Ammon's horn (tissue), 1 donor: ENCODE measurements around the gene SIRT5.
A peak's percentile ranks its signal among the peaks of the same experiment; 100 is the strongest.

Source experiments
- DNase-seq: peaks from one replicate; pipeline ENCODE4 v3.0.0-alpha.2; 2016; ENCODE audit warnings: low spot score

The SIRT5 gene

GRCh38 chr6:13574571-13575376 lies at the start of gene SIRT5:
Gene SIRT5, plus strand, starts transcription at chr6:13574601. Its CDS starts 9,510 bp downstream, at chr6:13584111.
- DNase-seq = peak; percentile 77

DNA sequence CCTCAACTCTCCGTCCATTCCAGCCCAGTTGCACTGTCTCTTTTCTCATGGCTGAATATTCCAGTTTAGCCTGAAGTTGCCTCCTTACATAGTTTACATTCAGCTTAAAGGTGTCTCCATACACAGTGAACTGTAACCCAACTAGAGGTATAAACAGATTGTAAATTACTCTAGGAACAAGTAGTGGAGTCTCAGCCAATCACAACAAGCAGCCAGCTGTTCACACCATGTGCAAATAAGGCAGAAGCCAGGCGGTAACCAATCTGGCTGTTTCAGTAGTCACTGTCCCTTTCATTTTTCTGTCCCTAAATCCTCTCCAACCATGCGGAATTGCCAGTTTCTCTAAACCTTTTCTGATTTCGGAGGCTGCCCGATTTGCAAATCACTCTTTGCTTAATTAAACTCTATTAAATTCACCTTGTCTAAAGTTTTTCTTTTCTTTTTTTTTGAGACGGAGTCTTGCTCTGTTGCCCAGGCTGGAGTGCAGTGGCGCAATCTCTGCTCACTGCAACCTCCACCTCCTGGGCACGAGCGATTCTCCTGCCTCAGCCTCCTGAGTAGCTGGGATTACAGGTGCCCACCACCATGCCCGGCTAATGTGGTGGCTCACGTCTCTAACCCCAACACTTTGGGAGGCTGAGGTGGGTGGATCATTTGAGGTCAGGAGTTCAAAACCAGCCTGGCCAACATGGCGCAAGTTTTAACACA lies 49.4 kb upstream of the SIRT5 start:
- DNase-seq = no peak

DNA sequence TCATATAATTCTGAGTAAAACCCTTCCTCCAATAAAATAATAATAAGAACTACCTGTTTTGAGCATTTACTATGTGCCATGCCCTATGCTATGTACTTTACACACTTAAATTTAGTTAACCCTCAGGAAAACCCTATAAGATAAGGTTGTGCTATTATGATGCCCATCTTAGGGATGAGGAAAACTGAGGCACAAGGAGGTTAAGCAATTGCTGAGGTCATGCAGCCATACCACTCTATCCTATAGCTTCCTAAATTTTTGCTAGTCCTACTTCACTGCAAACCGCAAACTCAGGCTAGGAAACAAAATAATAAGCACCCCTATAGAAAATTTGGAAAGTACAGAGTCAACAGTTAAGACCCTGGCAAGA lies 48.1 kb upstream of the SIRT5 start:
- DNase-seq = no peak

GRCh38 chr6:13526727-13527670 lies 47.4 kb upstream of the SIRT5 start:
- peak; percentile 41 for DNase-seq

DNA sequence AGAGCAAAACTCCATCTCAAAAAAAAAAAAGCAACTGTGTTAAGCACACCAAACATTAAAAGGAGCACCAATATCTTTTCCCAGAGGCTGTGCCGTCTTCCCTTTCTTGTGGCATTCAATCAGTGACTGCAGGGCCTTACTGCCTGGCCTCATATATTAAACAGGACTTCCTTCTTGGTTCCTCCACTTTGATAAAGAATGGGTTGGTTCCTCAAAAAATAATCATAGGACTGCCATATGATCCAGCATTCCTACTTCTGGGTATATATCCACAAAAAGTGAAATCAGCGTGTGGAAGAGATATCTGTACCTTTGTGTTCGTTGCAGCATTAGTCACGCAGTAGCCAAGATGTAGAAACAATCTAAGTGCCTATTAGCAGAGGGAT lies 46.7 kb upstream of the SIRT5 start:
- DNase-seq = no peak

- no peak for DNase-seq
These were observed 46.2 kb upstream of the SIRT5 start for GRCh38 chr6:13528232-13528631.

- DNase-seq = peak; percentile 53
These were observed 45.5 kb upstream of the SIRT5 start for GRCh38 chr6:13528777-13529343.

GRCh38 chr6:13531956-13532355 lies 42.4 kb upstream of the SIRT5 start:
- DNase-seq = no peak

DNA sequence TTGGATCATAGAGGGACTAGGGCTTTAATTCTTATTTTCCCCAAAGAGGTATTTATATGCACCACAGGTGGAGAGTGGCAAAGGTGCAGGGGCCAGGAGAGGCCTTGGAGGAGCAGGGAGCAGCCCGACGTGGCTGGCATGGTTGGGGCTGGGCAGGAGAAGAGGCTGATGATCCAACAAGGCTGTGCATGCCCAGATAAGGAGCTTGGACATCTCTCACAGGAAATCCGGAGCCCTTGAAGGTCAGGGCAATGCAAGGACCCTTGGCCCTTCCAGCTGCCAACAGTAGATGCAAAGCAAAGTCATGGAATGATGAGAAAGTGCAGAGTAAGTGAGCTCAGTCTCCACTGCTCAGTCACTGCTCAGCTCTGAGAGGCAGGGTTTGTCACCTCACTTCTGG lies 39.9 kb upstream of the SIRT5 start:
- no peak for DNase-seq

- no peak for DNase-seq
These were observed 39.1 kb upstream of the SIRT5 start for GRCh38 chr6:13535306-13535705.

GRCh38 chr6:13536796-13537526 lies 37.4 kb upstream of the SIRT5 start:
- DNase-seq = no peak

DNA sequence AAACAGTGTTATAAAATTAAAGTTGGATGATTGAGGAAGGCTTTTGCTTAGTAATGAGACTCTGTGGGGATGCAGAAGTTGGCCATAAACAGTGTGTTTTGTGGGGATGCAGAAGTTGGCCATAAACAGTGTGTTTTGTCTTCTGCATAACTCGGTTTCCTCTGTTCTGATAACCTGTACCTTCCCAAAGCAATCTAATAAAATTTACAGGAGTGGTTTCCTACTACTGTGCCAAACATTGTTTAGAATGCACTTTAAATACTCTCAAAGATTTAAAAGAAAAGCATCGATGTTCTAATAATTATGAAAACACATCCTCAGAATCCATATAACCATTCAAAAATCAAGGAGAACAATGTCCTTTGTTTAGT lies 36.9 kb upstream of the SIRT5 start:
- DNase-seq = no peak

DNA sequence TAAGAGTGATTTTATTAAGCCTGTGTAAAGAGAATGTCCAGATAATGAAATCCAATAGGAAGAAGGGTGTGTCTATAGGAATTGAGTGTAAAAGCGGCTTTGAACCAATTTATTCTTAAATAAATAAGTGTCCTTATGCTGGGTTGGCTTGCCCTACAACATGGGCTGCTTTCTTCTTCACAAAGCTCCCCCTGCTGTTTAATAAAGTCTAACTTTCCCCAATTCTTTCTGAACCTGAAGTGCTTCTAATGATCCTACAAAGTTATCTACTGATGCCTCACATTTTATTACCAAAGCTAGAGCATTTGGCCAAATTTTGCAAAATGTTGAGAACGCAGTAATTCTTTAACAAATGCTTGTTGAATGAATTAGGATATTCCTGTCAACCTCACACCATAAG lies 36.3 kb upstream of the SIRT5 start:
- peak; percentile 67 for DNase-seq

DNA sequence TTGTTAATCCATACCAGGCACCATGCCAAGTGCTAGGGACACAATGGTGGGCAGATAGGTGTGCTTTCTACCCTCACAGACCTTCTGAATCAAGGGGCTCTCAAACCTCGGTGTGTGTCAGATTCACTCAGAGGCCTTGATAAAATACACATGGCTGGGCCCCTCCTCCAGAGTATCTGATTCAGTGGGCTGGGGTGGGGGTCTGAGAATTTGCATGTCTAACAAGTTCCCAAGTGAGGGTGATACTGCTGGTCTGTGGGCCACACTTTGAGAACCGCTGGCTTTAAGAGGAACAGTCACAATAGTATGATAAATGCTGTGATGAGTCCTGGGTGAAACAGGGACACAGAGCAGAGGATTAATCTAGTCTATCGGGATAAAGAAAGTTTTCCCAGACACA lies 35.8 kb upstream of the SIRT5 start:
- no peak for DNase-seq

GRCh38 chr6:13539572-13539971 lies 34.8 kb upstream of the SIRT5 start:
- no peak for DNase-seq

DNA sequence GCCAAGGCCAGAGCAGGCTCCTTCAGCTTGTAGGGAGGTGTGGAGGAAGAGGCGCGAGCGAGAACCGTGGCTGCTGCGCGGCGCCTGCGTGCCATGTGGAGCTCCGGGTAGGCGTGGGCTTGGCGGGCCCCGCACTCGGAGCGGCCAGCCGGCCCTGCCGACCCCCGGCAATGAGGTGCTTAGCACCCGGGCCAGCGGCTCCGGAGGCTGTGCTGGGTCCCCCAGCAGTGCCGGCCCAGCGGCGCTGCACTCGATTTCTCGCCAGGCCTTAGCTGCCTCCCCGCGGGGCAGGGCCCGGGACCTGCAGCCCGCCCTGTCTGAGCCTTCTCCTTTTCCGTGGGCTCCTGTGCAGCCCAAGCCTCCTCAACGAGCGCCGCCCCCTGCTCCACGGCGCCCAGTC lies 32.9 kb upstream of the SIRT5 start:
- DNase-seq = no peak

GRCh38 chr6:13544454-13545186 lies 29.8 kb upstream of the SIRT5 start:
- no peak for DNase-seq

GRCh38 chr6:13545885-13546284 lies 28.5 kb upstream of the SIRT5 start:
- no peak for DNase-seq

- DNase-seq = no peak
These were observed 25.7 kb upstream of the SIRT5 start for GRCh38 chr6:13548500-13549210.

GRCh38 chr6:13550656-13551055 lies 23.7 kb upstream of the SIRT5 start:
- no peak for DNase-seq
